ENCODE results near the gene RAP1GDS1.

The RAP1GDS1 gene

GRCh38 chr4:98406819-98407218 lies 145.6 kb downstream of the RAP1GDS1 start:
- TF ChIP-seq ZNF623 (tag by site-specific recombination; IDR thresholded peaks at IDR 0.05) (no peak), MYNN (tag by site-specific recombination; IDR thresholded peaks at IDR 0.05; ENCODE audit: borderline replicate concordance) (no peak), KLF16 (tag by site-specific recombination; IDR thresholded peaks at IDR 0.05) (no peak), ZIC2 (tag by site-specific recombination; IDR thresholded peaks at IDR 0.05) (no peak)
- Histone ChIP-seq H3K9me3 (ENCODE audit: control insufficient read depth, insufficient read depth, low read depth, low read length) (no peaks in the 10 kb centered on the region), H3K4me1 (ENCODE audit: control insufficient read depth, insufficient read depth, low read length) (no peaks in the 10 kb centered on the region), H3K36me3 (ENCODE audit: control insufficient read depth in 2 of 2, insufficient read depth in 1 of 2, low read length in 2 of 2) (no peaks in the 10 kb centered on the region), H3K4me3 (ENCODE audit: low read depth, low read length) (no peak overlapping the region), H3K27ac (ENCODE audit: extremely low read depth, low read depth, low read length) (no peak overlapping the region)
- ChIA-PET CTCF (no interaction called here), POLR2A (no interaction called here)

- ChIA-PET CTCF (no interaction called here), POLR2A (no interaction called here)
- no peaks in the 10 kb centered on the region for H3K4me1 ChIP-seq (ENCODE audit: control insufficient read depth, insufficient read depth, low read length)
- TF ChIP-seq ZFHX2 (tag by site-specific recombination; conservative IDR thresholded peaks at IDR 0.05) = no peak
- no peak for TF ChIP-seq ZNF660 (tag by site-specific recombination; IDR thresholded peaks at IDR 0.05)
- TF ChIP-seq, protein P1, sequence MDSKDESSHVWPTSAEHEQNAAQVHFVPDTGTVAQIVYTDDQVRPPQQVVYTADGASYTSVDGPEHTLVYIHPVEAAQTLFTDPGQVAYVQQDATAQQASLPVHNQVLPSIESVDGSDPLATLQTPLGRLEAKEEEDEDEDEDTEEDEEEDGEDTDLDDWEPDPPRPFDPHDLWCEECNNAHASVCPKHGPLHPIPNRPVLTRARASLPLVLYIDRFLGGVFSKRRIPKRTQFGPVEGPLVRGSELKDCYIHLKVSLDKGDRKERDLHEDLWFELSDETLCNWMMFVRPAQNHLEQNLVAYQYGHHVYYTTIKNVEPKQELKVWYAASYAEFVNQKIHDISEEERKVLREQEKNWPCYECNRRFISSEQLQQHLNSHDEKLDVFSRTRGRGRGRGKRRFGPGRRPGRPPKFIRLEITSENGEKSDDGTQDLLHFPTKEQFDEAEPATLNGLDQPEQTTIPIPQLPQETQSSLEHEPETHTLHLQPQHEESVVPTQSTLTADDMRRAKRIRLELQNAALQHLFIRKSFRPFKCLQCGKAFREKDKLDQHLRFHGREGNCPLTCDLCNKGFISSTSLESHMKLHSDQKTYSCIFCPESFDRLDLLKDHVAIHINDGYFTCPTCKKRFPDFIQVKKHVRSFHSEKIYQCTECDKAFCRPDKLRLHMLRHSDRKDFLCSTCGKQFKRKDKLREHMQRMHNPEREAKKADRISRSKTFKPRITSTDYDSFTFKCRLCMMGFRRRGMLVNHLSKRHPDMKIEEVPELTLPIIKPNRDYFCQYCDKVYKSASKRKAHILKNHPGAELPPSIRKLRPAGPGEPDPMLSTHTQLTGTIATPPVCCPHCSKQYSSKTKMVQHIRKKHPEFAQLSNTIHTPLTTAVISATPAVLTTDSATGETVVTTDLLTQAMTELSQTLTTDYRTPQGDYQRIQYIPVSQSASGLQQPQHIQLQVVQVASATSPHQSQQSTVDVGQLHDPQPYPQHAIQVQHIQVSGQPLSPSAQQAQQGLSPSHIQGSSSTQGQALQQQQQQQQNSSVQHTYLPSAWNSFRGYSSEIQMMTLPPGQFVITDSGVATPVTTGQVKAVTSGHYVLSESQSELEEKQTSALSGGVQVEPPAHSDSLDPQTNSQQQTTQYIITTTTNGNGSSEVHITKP (tag by site-specific recombination; IDR thresholded peaks at IDR 0.05) = no peak
- no peak for TF ChIP-seq ZNF324 (tag by site-specific recombination; IDR thresholded peaks at IDR 0.05)
- no peak for TF ChIP-seq GLIS1 (tag by site-specific recombination; IDR thresholded peaks at IDR 0.05)
- TF ChIP-seq, protein P2, sequence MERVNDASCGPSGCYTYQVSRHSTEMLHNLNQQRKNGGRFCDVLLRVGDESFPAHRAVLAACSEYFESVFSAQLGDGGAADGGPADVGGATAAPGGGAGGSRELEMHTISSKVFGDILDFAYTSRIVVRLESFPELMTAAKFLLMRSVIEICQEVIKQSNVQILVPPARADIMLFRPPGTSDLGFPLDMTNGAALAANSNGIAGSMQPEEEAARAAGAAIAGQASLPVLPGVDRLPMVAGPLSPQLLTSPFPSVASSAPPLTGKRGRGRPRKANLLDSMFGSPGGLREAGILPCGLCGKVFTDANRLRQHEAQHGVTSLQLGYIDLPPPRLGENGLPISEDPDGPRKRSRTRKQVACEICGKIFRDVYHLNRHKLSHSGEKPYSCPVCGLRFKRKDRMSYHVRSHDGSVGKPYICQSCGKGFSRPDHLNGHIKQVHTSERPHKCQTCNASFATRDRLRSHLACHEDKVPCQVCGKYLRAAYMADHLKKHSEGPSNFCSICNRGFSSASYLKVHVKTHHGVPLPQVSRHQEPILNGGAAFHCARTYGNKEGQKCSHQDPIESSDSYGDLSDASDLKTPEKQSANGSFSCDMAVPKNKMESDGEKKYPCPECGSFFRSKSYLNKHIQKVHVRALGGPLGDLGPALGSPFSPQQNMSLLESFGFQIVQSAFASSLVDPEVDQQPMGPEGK (tag by site-specific recombination; IDR thresholded peaks at IDR 0.05) = no peak
- TF ChIP-seq ZNF623 (tag by site-specific recombination; IDR thresholded peaks at IDR 0.05) = no peak
- no peak for TF ChIP-seq ZNF530 (tag by site-specific recombination; IDR thresholded peaks at IDR 0.05; ENCODE audit: low read depth)
- TF ChIP-seq IKZF3 (tag by site-specific recombination; IDR thresholded peaks at IDR 0.05) = no peak
- TF ChIP-seq ZNF335 (tag by site-specific recombination; conservative IDR thresholded peaks at IDR 0.05) = no peak
- TF ChIP-seq, protein P3, sequence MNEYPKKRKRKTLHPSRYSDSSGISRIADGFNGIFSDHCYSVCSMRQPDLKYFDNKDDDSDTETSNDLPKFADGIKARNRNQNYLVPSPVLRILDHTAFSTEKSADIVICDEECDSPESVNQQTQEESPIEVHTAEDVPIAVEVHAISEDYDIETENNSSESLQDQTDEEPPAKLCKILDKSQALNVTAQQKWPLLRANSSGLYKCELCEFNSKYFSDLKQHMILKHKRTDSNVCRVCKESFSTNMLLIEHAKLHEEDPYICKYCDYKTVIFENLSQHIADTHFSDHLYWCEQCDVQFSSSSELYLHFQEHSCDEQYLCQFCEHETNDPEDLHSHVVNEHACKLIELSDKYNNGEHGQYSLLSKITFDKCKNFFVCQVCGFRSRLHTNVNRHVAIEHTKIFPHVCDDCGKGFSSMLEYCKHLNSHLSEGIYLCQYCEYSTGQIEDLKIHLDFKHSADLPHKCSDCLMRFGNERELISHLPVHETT (tag by site-specific recombination; IDR thresholded peaks at IDR 0.05) = no peak
- no peak for TF ChIP-seq TCF7L2 (IDR thresholded peaks at IDR 0.05; ENCODE audit: borderline replicate concordance, low read depth, low read length)
- no peak for TF ChIP-seq KLF9 (tag by site-specific recombination; IDR thresholded peaks at IDR 0.05; ENCODE audit: low read depth)
- no peak for TF ChIP-seq HOXD13 (CRISPR knock-in tag; IDR thresholded peaks at IDR 0.05; ENCODE audit: borderline replicate concordance)
- TF ChIP-seq, protein P4, sequence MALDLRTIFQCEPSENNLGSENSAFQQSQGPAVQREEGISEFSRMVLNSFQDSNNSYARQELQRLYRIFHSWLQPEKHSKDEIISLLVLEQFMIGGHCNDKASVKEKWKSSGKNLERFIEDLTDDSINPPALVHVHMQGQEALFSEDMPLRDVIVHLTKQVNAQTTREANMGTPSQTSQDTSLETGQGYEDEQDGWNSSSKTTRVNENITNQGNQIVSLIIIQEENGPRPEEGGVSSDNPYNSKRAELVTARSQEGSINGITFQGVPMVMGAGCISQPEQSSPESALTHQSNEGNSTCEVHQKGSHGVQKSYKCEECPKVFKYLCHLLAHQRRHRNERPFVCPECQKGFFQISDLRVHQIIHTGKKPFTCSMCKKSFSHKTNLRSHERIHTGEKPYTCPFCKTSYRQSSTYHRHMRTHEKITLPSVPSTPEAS (tag by site-specific recombination; IDR thresholded peaks at IDR 0.05) = no peak
- TF ChIP-seq ZNF747 (tag by site-specific recombination; IDR thresholded peaks at IDR 0.05) = no peak
- H3K4me3 ChIP-seq (ENCODE audit: low read depth, low read length) = no peak overlapping the region
- no peaks in the 10 kb centered on the region for H3K9me3 ChIP-seq (ENCODE audit: control insufficient read depth, insufficient read depth, low read depth, low read length)
- no peak overlapping the region for H3K27ac ChIP-seq (ENCODE audit: extremely low read depth, low read depth, low read length)
- H3K36me3 ChIP-seq (ENCODE audit: control insufficient read depth in 2 of 2, insufficient read depth in 1 of 2, low read length in 2 of 2) = no peaks in the 10 kb centered on the region
Measured at GRCh38 chr4:98411731-98412130, 150.5 kb downstream of the RAP1GDS1 start.
